RPMI8226 (cell line): ENCODE data around the gene RHOT2.

Source experiments
- DNase-seq: peaks from one replicate; pipeline ENCODE4 v3.0.0-alpha.2; 2015

RHOT2 gene

GRCh38 chr16:702341-702740, 34.4 kb downstream of the RHOT2 start:
- DNase-seq = no peak

DNA sequence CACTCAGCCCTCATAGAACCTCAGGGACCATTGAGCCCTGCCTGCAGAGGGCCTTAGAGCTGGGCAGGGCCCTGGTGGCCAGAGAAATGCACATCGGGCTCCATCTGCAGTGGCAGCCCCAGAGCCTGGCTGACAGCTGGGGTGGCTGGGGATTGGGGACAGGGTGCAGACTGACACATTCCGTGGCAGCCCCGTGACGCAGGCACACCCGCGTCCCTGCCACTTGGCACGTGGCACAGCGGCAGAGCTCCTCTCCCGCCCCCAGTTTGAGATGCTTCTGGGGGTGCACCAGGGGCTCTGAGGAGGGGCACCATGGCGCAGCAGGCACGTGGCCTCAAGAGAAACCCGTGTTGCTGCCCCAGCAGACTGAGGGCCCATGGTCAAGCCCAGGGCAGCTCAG, 35.5 kb downstream of the RHOT2 start:
- DNase-seq = no peak

- no peak for DNase-seq
Measured at GRCh38 chr16:704047-704446, 36.1 kb downstream of the RHOT2 start.

GRCh38 chr16:704552-705380, 36.8 kb downstream of the RHOT2 start:
- DNase-seq = no peak

DNA sequence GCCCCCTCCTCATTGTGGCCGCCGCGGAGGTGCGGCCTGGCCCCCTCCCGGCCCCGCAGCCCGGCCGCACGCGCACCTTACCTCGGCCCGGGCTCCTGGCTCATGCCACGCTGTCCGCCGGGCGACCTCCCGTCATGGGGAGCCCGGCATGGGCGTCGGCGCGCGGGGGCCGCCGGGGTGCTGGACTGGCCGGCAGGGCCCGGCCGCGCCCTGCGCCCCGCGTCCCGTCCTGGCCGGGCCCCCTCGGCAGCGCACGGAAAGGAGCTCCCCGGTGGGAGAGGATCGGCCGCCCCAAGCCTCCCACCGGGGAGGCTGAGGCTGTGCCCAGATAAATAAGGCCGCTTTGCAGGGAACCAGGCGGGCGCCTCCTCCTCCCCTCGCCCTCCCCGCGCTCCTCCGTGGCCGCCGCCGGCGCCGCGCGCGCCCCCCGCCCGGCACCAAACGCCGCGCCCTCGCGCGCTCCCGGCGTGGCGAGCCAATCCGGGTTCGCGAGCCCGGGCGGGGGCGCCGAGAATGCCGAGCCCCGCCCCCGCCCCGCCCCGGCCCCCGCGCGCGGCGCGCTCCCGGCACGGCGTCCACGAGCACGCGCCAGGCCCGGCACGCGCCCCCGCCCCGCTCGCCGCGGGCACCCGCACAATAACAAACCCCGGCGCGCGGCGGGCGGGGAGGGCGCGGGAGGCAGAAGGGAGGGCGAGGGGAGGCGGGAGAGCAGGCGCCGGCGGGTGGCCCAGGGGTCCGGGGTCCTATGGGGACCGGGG, 37.7 kb downstream of the RHOT2 start, which contains the start of gene FBXL16:
Gene FBXL16, minus strand, starts transcription at position 371 of the 758 bp plus-strand sequence. CDS start 8,396 bp downstream, outside the sequence.
- no peak for DNase-seq

GRCh38 chr16:706189-707061, 38.5 kb downstream of the RHOT2 start:
- DNase-seq = no peak

- peak; percentile 69 for DNase-seq
Measured at GRCh38 chr16:707062-707538, 39.2 kb downstream of the RHOT2 start.

GRCh38 chr16:708019-708418, 40.1 kb downstream of the RHOT2 start:
- no peak for DNase-seq

DNA sequence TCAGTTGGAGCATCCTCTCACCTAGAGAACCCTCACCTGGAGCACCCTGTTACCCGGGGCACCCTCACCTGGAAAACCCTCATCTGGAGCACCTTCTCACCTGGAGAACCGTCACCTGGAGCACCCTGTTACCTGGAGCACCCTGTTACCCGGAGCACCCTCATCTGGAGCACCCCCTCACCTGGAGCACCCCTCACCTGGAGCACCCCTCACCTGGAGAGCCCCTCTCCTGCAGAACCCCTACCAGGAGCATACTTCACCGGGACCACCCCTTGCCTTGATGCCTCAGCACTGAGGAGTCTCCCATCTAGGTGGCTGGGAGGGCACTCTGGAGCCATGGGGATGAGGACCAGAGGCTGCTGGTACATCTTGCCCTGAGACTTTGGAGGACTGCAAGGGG, 41.0 kb downstream of the RHOT2 start:
- no peak for DNase-seq

DNA sequence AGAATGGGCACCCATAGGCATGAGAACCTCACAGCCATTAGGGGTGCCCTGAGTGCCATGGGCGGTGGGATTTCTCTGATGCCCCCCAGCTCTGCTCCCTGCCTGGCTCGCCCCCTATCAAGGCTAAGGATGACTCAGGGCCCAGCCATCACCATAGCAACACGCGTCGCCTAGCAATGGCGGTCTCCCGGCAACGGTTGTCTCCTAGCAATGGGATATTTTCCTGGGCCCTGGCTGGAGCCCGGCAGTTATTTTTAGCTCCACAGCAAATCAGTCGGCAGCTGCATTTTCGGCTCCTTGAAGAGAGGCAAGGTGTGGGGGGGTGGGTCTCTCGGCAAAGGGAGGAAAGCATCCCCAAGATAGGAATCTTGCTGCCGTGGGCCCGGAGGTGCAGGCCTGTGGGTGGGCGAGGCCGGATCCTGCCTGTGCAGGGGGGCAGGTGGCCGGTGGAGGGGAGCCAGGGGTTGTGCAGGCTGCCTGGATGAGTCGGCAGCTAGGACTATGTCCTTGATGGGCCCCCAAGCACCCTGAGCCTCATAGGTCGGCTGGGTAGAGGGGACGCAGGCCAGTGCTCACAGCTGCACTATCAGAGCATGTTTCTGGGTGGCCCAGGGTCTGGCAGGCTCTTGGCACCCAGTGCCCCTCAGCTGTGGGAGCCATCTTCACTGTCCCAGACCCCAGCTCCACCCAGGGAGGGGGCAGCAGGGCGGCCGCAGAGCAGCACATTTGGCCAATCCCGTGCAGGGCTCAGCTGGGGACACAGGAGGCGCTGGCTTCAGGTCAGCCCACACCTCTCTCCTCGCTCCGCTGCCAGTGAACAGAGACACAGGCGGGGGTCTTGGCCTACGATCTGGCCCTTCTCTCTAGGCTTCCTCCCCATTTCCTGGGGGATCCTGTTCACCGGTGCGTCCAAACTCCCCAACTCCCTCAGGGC, 41.9 kb downstream of the RHOT2 start:
- peak; percentile 71 for DNase-seq

- DNase-seq = peak; percentile 22
Measured at GRCh38 chr16:710500-711075, 42.7 kb downstream of the RHOT2 start.

DNA sequence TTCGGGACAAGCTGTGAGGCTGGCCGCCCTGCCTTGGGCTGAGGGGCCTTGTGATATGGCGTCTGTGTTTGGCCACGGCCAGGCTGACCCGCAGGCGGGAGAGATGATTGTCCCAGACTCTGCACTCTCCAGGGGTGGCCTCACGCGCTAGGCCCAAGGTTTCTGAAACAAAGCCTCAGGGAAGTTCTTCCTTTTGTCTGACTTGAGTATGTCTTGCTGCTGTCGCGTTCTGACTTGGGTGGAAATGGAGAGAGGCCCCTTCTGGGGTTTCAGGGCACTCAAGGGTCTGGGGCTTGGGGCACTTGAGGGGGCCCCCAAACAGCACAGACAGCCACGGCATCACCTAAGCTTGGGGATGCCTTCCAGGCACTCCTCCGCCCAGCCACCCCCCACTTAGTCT, 43.2 kb downstream of the RHOT2 start:
- DNase-seq = no peak

- DNase-seq = peak; percentile 85
Measured at GRCh38 chr16:711548-712320, 43.8 kb downstream of the RHOT2 start.

DNA sequence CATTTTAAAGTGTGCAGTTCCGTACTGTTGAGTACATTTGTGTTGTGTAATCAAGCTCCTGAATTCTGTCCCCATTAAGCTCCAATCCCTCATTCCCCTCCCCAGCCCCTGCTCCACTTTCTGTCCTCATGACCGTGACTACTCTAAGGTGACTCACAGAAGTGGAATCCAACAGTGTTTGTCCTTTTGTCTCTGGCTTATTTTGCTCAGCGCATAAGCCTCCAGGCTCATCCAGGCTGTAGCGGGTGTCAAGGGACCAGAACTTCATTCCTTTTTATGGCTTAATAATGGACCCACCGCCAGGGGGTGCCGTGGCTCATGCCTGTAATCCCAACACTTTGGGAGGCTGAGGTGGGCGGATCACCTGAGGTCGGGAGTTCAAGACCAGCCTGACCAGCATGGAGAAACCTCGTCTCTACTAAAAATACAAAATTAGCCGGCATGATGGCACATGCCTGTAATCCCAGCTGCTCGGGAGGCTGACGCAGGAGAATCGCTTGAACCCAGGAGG, 44.9 kb downstream of the RHOT2 start:
- DNase-seq = peak; percentile 75

GRCh38 chr16:714079-714478, 46.1 kb downstream of the RHOT2 start:
- no peak for DNase-seq

DNA sequence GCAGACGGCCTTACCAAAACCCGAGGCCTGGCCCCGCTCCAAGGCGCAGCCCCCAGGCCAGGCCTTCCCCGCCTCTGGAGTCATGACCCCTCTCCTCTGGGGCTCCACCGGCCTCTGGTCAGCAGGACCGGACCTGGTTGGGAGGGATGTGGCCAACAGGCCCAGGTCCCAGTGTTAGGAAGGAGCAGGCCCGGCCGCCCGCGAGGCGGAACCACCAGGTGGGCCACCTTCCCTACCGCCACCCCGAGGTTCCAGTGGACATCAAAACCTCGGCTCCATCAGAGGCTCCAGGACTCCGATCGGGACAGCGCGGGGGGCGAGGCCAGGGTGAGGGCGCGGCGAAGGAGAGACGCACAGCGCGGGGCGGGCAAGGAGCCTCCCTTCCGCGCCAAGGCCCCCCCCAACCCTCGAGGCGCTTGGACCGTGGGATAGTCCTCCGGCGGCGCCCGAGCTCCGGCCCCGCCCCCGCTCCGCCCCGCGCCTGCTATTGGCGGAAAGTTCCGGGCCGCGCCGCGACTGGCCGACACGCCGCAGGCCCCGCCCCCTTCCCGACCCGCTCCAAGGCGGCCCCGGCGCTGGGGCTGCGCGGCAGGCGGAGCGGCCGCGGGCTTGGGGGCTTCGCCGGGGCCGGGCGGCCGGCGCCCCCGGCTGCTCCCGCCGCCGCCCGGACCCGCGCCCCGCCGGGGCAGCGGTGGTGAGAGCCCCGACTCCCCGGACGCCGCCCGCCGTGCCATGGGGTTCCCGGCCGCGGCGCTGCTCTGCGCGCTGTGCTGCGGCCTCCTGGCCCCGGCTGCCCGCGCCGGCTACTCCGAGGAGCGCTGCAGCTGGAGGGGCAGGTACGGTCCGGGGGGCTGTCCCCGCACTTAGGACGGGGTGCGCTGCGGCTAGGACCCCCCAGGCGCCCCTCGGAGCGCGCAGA, 46.9 kb downstream of the RHOT2 start, which contains the start of gene METRN:
Gene METRN, plus strand, starts transcription at position 561 of the 919 bp plus-strand sequence. Its CDS starts 172 bp downstream, at position 733.
- peak; percentile 96 for DNase-seq

GRCh38 chr16:715477-716199, 47.7 kb downstream of the RHOT2 start:
- DNase-seq = peak; percentile 69

- no peak for DNase-seq
Measured at GRCh38 chr16:716200-716568, 48.3 kb downstream of the RHOT2 start.
